ENCODE data around the gene HIGD1B. TPM values are rescaled to one million over a fixed set of nuclear protein-coding genes. Genes with fewer than 3 reads are reported as not detected.

HIGD1B gene
- total and polyA plus RNA-seq, 2 donors from 2014 or later, result 2.2 to 3.2 TPM

DNA sequence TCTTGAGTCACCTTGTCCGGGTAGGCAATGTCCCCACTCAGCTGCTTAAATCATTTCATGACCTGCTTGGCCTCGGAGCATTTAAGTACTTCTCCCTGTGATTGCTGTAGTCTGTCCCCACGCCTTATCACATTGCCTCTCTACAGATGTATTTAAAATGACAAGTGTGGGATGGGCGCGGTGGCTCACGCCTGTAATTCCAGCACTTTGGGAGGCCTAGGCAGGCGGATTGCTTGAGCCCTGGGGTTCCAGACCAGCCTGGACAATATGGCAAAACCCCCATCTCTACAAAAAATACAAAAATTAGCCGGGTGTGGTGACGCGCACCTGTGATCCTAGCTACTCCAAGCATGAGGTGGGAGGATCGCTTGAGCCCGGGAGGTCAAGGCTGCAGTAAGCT, 16.3 kb upstream of the HIGD1B start:
- DNase-seq (peak in 3 of 5 donors; percentile 29 to 49 (median 29)), FAIRE-seq (no peak)
- no peaks in the 10 kb centered on the region for H3K9me3 ChIP-seq (ENCODE audit: control insufficient read depth in 2 of 3, insufficient read depth in 1 of 3, low read length in 3 of 3)
- H3K27me3 ChIP-seq (ENCODE audit: control insufficient read depth, insufficient read depth, low read length), result no peaks in the 10 kb centered on the region
- no peaks in the 10 kb centered on the region for H3K4me1 ChIP-seq (ENCODE audit: control insufficient read depth in 2 of 3, insufficient read depth in 2 of 3, low read depth in 1 of 3, low read length in 3 of 3)
- no peak overlapping the region for H3K4me3 ChIP-seq (ENCODE audit: low read length in 3 of 3)
- intact Hi-C loops (cut with DNase I), result no loop called here
- no peak overlapping the region for H3K9ac ChIP-seq (ENCODE audit: low read length in 3 of 3)
- TF ChIP-seq, protein P1, sequence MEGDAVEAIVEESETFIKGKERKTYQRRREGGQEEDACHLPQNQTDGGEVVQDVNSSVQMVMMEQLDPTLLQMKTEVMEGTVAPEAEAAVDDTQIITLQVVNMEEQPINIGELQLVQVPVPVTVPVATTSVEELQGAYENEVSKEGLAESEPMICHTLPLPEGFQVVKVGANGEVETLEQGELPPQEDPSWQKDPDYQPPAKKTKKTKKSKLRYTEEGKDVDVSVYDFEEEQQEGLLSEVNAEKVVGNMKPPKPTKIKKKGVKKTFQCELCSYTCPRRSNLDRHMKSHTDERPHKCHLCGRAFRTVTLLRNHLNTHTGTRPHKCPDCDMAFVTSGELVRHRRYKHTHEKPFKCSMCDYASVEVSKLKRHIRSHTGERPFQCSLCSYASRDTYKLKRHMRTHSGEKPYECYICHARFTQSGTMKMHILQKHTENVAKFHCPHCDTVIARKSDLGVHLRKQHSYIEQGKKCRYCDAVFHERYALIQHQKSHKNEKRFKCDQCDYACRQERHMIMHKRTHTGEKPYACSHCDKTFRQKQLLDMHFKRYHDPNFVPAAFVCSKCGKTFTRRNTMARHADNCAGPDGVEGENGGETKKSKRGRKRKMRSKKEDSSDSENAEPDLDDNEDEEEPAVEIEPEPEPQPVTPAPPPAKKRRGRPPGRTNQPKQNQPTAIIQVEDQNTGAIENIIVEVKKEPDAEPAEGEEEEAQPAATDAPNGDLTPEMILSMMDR (IDR thresholded peaks at IDR 0.05; ENCODE audit: borderline replicate concordance, extremely low read depth, insufficient read depth), result no peak
- no peak overlapping the region for H3K27ac ChIP-seq (ENCODE audit: low read depth in 2 of 2, low read length in 2 of 2)
- H3K36me3 ChIP-seq (ENCODE audit: control insufficient read depth in 2 of 3, insufficient read depth in 3 of 3, low read length in 3 of 3), result no peaks in the 10 kb centered on the region

DNA sequence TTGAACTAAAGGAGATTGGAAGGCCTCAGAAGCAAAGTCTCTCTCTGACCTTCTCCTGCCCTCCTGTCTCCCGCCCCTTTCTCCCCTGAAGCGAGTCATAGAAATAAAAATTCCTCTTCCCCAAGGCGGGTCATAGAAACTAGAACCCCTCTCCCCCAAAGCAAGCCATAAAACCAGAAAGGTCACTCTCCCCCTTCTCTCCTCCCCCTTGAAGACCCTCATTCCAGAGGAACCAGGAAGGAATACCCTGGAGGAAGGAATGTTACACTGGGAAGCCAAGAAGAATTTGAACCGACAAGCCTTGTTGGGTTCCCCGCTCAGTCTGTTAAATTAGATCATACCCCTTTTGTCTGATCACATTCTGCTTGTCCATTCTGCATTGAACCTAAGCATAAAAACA, 14.9 kb upstream of the HIGD1B start:
- no peaks in the 10 kb centered on the region for H3K4me1 ChIP-seq (ENCODE audit: control insufficient read depth in 2 of 3, insufficient read depth in 2 of 3, low read depth in 1 of 3, low read length in 3 of 3)
- intact Hi-C loops (cut with DNase I), result no loop called here
- FAIRE-seq (no peak), DNase-seq (peak in 4 of 5 donors; percentile 46 to 78 (median 64))
- H3K27me3 ChIP-seq (ENCODE audit: control insufficient read depth, insufficient read depth, low read length), result no peaks in the 10 kb centered on the region
- H3K9ac ChIP-seq (ENCODE audit: low read length in 3 of 3), result no peak overlapping the region
- no peak overlapping the region for H3K4me3 ChIP-seq (ENCODE audit: low read length in 3 of 3)
- no peaks in the 10 kb centered on the region for H3K9me3 ChIP-seq (ENCODE audit: control insufficient read depth in 2 of 3, insufficient read depth in 1 of 3, low read length in 3 of 3)
- TF ChIP-seq, protein P1 (IDR thresholded peaks at IDR 0.05; ENCODE audit: borderline replicate concordance, extremely low read depth, insufficient read depth), result no peak
- H3K27ac ChIP-seq (ENCODE audit: low read depth in 2 of 2, low read length in 2 of 2), result no peak overlapping the region
- no peaks in the 10 kb centered on the region for H3K36me3 ChIP-seq (ENCODE audit: control insufficient read depth in 2 of 3, insufficient read depth in 3 of 3, low read length in 3 of 3)

DNA sequence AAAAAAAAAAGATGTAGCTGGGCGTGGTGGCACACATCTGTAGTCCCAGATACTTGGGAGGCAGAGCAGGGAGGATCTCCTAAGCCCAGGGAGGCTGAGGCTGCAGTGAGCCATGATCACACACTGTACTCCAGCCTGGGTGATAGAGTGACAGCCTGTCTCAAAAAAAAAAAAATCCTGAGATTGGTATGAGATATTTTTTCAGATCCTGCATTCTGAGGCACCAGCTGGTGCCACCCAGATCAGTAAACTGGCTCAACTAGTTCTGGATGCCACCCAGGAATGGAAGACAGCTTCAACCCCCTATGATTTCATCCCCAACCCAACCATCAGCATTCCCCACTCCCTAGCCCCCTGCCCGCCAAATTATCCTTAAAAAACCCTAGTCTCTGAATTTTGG, 10.5 kb upstream of the HIGD1B start:
- H3K4me3 ChIP-seq (ENCODE audit: low read length in 3 of 3), result no peak overlapping the region
- intact Hi-C loops (cut with DNase I), result no loop called here
- no peak for DNase-seq
- H3K9ac ChIP-seq (ENCODE audit: low read length in 3 of 3), result no peak overlapping the region
- no peaks in the 10 kb centered on the region for H3K9me3 ChIP-seq (ENCODE audit: control insufficient read depth in 2 of 3, insufficient read depth in 1 of 3, low read length in 3 of 3)
- H3K27me3 ChIP-seq (ENCODE audit: control insufficient read depth, insufficient read depth, low read length), result no peaks in the 10 kb centered on the region
- TF ChIP-seq, protein P1 (IDR thresholded peaks at IDR 0.05; ENCODE audit: borderline replicate concordance, extremely low read depth, insufficient read depth), result no peak
- FAIRE-seq, result no peak
- H3K36me3 ChIP-seq (ENCODE audit: control insufficient read depth in 2 of 3, insufficient read depth in 3 of 3, low read length in 3 of 3), result no peaks in the 10 kb centered on the region
- H3K4me1 ChIP-seq (ENCODE audit: control insufficient read depth in 2 of 3, insufficient read depth in 2 of 3, low read depth in 1 of 3, low read length in 3 of 3), result no peaks in the 10 kb centered on the region
- H3K27ac ChIP-seq (ENCODE audit: low read depth in 2 of 2, low read length in 2 of 2), result no peak overlapping the region

DNA sequence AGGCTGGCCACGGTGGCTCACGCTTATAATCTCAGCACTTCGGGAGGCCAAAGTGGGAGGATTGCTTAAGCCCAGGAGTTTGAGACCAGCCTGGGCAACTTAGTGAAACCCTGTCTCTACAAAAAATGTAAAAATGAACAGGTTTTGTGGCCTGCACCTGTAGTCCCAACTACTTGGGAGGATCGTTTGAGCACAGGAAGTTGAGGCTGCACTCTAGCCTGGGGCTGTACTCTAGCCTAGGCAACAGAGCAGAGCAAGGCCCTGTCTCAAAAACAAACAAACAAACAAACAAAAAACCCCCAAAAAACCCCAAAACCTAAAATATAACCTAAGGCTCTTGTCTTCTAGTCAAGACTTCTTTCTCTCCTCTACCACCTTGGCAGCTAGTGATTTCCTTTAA, 7.4 kb upstream of the HIGD1B start:
- Histone ChIP-seq H3K36me3 (ENCODE audit: control insufficient read depth in 2 of 3, insufficient read depth in 3 of 3, low read length in 3 of 3) (no peaks in the 10 kb centered on the region), H3K4me1 (ENCODE audit: control insufficient read depth in 2 of 3, insufficient read depth in 2 of 3, low read depth in 1 of 3, low read length in 3 of 3) (no peaks in the 10 kb centered on the region), H3K4me3 (ENCODE audit: low read length in 3 of 3) (no peak overlapping the region), H3K27ac (ENCODE audit: low read depth in 2 of 2, low read length in 2 of 2) (no peak overlapping the region), H3K27me3 (ENCODE audit: control insufficient read depth, insufficient read depth, low read length) (no peaks in the 10 kb centered on the region), H3K9me3 (ENCODE audit: control insufficient read depth in 2 of 3, insufficient read depth in 1 of 3, low read length in 3 of 3) (no peaks in the 10 kb centered on the region), H3K9ac (ENCODE audit: low read length in 3 of 3) (no peak overlapping the region)
- intact Hi-C loops (cut with DNase I), result no loop called here
- DNase-seq, result no peak
- TF ChIP-seq, protein P1 (IDR thresholded peaks at IDR 0.05; ENCODE audit: borderline replicate concordance, extremely low read depth, insufficient read depth), result no peak
- FAIRE-seq, result no peak

Measured in kidney (tissue), 14 donors.